ENCODE data around the gene STAC2. TPM values are rescaled to one million over a fixed set of nuclear protein-coding genes. Genes with fewer than 3 reads are reported as not detected.

Gene STAC2
- total and polyA plus RNA-seq, 2 of the 13 experiments (the other 11 are each of a cell fraction or from before 2014, with no cell fraction given) = not detected

- no peaks in the 10 kb centered on the region for H4K20me1 ChIP-seq (ENCODE audit: insufficient read depth, low read length)
- in situ Hi-C loops (cut with HindIII; ENCODE audit: extremely low pct_ligation_motif_present, low pct_unique_long_range_greater_than_20kb) (no loop called here), intact Hi-C loops (cut with micrococcal nuclease; ENCODE audit: unreplicated experiment) (no loop called here)
- no peaks in the 10 kb centered on the region for H3K4me1 ChIP-seq (ENCODE audit: insufficient read depth, low read length)
- no peak for DNase-seq (ENCODE audit: low spot score)
- ChIA-PET CTCF (ENCODE audit: low intra/inter-chr PET ratio, low total read pairs) (no interaction called here), POLR2A (no interaction called here)
- FAIRE-seq = no peak
- H2AFZ ChIP-seq (ENCODE audit: low read length) = no peak overlapping the region
- H3K27me3 ChIP-seq (ENCODE audit: control insufficient read depth in 1 of 2, insufficient read depth in 2 of 2, low read length in 2 of 2) = peaks cover 25 to 87% of the 10 kb centered on the region in 2 experiments
- WGBS (ENCODE audit: low lambda C conversion rate) = 14% methylated on average over 6 of the region's 7 CpGs
- no peak overlapping the region for H3K9ac ChIP-seq (ENCODE audit: insufficient read depth, low read depth, low read length)
- no peak for ATAC-seq
- no peak overlapping the region for H3K4me3 ChIP-seq (replicated peaks in 1 of 3; ENCODE audit: insufficient read depth in 1 of 3, low read depth in 2 of 3, low read length in 3 of 3)
- no peaks in the 10 kb centered on the region for H3K36me3 ChIP-seq (replicated peaks in 1 of 2; ENCODE audit: control insufficient read depth in 1 of 2, insufficient read depth in 2 of 2, low read length in 2 of 2)
- no peak for TF ChIP-seq ZFP37 (CRISPR knock-in tag; IDR thresholded peaks at IDR 0.05; ENCODE audit: borderline replicate concordance)
- no peak for TF ChIP-seq STAT6 (CRISPR knock-in tag; IDR thresholded peaks at IDR 0.05; ENCODE audit: borderline replicate concordance)
- TF ChIP-seq KDM6A (CRISPR knock-in tag; IDR thresholded peaks at IDR 0.05; ENCODE audit: low read depth) = no peak
- no peak for TF ChIP-seq EZH2 (conservative IDR thresholded peaks at IDR 0.05; ENCODE audit: low read depth, low read length)
- no peak for TF ChIP-seq HOXA7 (CRISPR knock-in tag; IDR thresholded peaks at IDR 0.05)
- TF ChIP-seq ZNF619 (CRISPR knock-in tag; IDR thresholded peaks at IDR 0.05) = no peak
- no peak overlapping the region for H3K4me2 ChIP-seq (ENCODE audit: low read depth, low read length)
- H3K79me2 ChIP-seq (ENCODE audit: insufficient read depth, low read length) = no peaks in the 10 kb centered on the region
- no peak overlapping the region for H3K27ac ChIP-seq (ENCODE audit: extremely low read length, insufficient read depth, low read length)
- BruUV-seq (replicated peaks) = no TSS peak
- no peaks in the 10 kb centered on the region for H3K9me3 ChIP-seq (ENCODE audit: low read length)
These were observed 3.6 kb downstream of the STAC2 start for GRCh38 chr17:39222151-39222550.

GRCh38 chr17:39221572-39221971 is 4.2 kb downstream of the STAC2 start:
- H3K79me2 ChIP-seq (ENCODE audit: insufficient read depth, low read length) = no peaks in the 10 kb centered on the region
- CTCF ChIA-PET (ENCODE audit: low intra/inter-chr PET ratio, low total read pairs) = no interaction called here
- intact Hi-C loops (cut with micrococcal nuclease; ENCODE audit: unreplicated experiment) = no loop called here
- BruUV-seq (replicated peaks) = no TSS peak
- H3K27ac ChIP-seq (ENCODE audit: extremely low read length, insufficient read depth, low read length) = no peak overlapping the region
- ATAC-seq = no peak
- H2AFZ ChIP-seq (ENCODE audit: low read length) = no peak overlapping the region
- H3K4me3 ChIP-seq (replicated peaks in 1 of 3; ENCODE audit: insufficient read depth in 1 of 3, low read depth in 2 of 3, low read length in 3 of 3) = no peak overlapping the region
- no peak overlapping the region for H3K4me2 ChIP-seq (ENCODE audit: low read depth, low read length)
- peaks cover 29 to 87% of the 10 kb centered on the region in 2 experiments for H3K27me3 ChIP-seq (ENCODE audit: control insufficient read depth in 1 of 2, insufficient read depth in 2 of 2, low read length in 2 of 2)
- DNase-seq (ENCODE audit: low spot score) = no peak
- FAIRE-seq = no peak
- TF ChIP-seq HNF4G (IDR thresholded peaks at IDR 0.05; ENCODE audit: borderline replicate concordance, low read depth, low read length) (no peak), HNF4G (CRISPR knock-in tag; IDR thresholded peaks at IDR 0.05; ENCODE audit: borderline replicate concordance, low read depth) (no peak), ZNF839 (CRISPR knock-in tag; IDR thresholded peaks at IDR 0.05; ENCODE audit: borderline replicate concordance) (no peak), KMT2A (CRISPR knock-in tag; IDR thresholded peaks at IDR 0.05) (no peak), NCOA2 (CRISPR knock-in tag; IDR thresholded peaks at IDR 0.05) (no peak)
- no peaks in the 10 kb centered on the region for H4K20me1 ChIP-seq (ENCODE audit: insufficient read depth, low read length)
- POLR2A ChIA-PET = no interaction called here
- H3K36me3 ChIP-seq (replicated peaks in 1 of 2; ENCODE audit: control insufficient read depth in 1 of 2, insufficient read depth in 2 of 2, low read length in 2 of 2) = no peaks in the 10 kb centered on the region
- no peaks in the 10 kb centered on the region for H3K4me1 ChIP-seq (ENCODE audit: insufficient read depth, low read length)
- in situ Hi-C loops (cut with HindIII; ENCODE audit: extremely low pct_ligation_motif_present, low pct_unique_long_range_greater_than_20kb) = no loop called here
- no peaks in the 10 kb centered on the region for H3K9me3 ChIP-seq (ENCODE audit: low read length)
- no peak overlapping the region for H3K9ac ChIP-seq (ENCODE audit: insufficient read depth, low read depth, low read length)
- WGBS (ENCODE audit: low lambda C conversion rate) = 0% methylated on average over 2 of the region's 6 CpGs
